Hepatocyte (in vitro differentiated cells): ENCODE measurements around the gene FAM234A.

Source experiments
- EZH2phosphoT487 ChIP-seq: fragments of 200-600 bp; sonication (generic); IDR thresholded peaks from one replicate; pipeline ENCODE4 v1.6.1; 2018; ENCODE audit warnings: antibody characterized with exemption, mild to moderate bottlenecking, low read depth, moderate library complexity; ENCODE audit not compliant: unreplicated experiment, severe bottlenecking
- TF ChIP-seq, protein P1 (sequence below): fragments of 200-600 bp; sonication (generic); IDR thresholded peaks from 2 replicates; pipeline ENCODE4 v1.5.1; 2016; ENCODE audit warnings: antibody characterized with exemption, mild to moderate bottlenecking; ENCODE audit not compliant: poor library complexity

DNA sequence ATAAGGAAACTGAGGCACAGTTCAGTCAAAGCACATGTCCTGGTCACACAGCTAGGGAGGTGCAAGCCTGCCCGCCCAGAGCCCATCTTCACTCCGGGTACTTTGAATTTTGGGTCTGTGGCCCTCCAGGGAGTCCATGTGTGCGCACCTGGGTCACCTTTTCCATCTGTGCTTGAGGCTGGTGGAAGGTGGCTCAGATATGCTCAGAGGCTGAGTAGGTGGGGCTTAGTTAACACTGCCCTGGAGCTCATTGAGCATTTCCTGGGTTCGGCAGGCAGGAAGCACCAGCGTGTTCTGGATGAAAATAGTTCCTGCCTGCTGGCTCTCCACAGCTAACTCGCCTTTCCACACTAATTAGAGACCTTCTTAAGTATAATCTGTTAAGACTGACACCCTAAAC is 19.2 kb downstream of the FAM234A start:
- TF ChIP-seq, protein P1, sequence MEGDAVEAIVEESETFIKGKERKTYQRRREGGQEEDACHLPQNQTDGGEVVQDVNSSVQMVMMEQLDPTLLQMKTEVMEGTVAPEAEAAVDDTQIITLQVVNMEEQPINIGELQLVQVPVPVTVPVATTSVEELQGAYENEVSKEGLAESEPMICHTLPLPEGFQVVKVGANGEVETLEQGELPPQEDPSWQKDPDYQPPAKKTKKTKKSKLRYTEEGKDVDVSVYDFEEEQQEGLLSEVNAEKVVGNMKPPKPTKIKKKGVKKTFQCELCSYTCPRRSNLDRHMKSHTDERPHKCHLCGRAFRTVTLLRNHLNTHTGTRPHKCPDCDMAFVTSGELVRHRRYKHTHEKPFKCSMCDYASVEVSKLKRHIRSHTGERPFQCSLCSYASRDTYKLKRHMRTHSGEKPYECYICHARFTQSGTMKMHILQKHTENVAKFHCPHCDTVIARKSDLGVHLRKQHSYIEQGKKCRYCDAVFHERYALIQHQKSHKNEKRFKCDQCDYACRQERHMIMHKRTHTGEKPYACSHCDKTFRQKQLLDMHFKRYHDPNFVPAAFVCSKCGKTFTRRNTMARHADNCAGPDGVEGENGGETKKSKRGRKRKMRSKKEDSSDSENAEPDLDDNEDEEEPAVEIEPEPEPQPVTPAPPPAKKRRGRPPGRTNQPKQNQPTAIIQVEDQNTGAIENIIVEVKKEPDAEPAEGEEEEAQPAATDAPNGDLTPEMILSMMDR = no peak
- no peak for TF ChIP-seq EZH2phosphoT487
